GM23248 (cell line): ENCODE results near the gene CDH13. TPM values are rescaled to one million over a fixed set of nuclear protein-coding genes. Genes with fewer than 3 reads are reported as not detected.

Experiments used
- DNase-seq: peaks from one replicate; pipeline ENCODE4 v3.0.0-alpha.2; 2015
- H2AFZ ChIP-seq: fragments of 200-600 bp; sonication (generic); 2 replicates; pipeline ENCODE4 v1.6.1; 2016; ENCODE audit warnings: antibody characterized with exemption
- H3F3A ChIP-seq: fragments of 200-600 bp; sonication (generic); 2 replicates; pipeline ENCODE4 v1.6.1; 2016; ENCODE audit warnings: mild to moderate bottlenecking, antibody characterized with exemption, mixed run types; ENCODE audit not compliant: insufficient read depth
- H3K27ac ChIP-seq: fragments of 200-600 bp; sonication (generic); 2 replicates; pipeline ENCODE4 v1.5.1; 2016; ENCODE audit warnings: mild to moderate bottlenecking
- H3K27me3 ChIP-seq: fragments of 200-600 bp; sonication (generic); replicated peaks from 2 replicates; pipeline ENCODE4 v1.6.1; 2016; ENCODE audit warnings: mild to moderate bottlenecking; ENCODE audit not compliant: insufficient read depth
- H3K36me3 ChIP-seq: fragments of 200-600 bp; sonication (generic); 2 replicates; pipeline ENCODE4 v1.6.1; 2016; ENCODE audit warnings: low read depth, mild to moderate bottlenecking
- H3K4me1 ChIP-seq: fragments of 200-600 bp; sonication (generic); 2 replicates; pipeline ENCODE4 v1.6.1; 2016; ENCODE audit warnings: mild to moderate bottlenecking; ENCODE audit not compliant: insufficient read depth
- H3K4me2 ChIP-seq: fragments of 200-600 bp; sonication (generic); one replicate; pipeline ENCODE4 v1.6.1; 2016; ENCODE audit warnings: mild to moderate bottlenecking; ENCODE audit not compliant: unreplicated experiment
- H3K4me3 ChIP-seq: fragments of 200-600 bp; sonication (generic); 2 replicates; pipeline ENCODE4 v1.5.1; 2016; ENCODE audit warnings: mild to moderate bottlenecking
- H3K79me2 ChIP-seq: fragments of 200-600 bp; sonication (generic); 2 replicates; pipeline ENCODE4 v1.6.1; 2016; ENCODE audit warnings: mild to moderate bottlenecking; ENCODE audit not compliant: insufficient read depth
- H3K9ac ChIP-seq: fragments of 200-600 bp; sonication (generic); 2 replicates; pipeline ENCODE4 v1.6.1; 2016; ENCODE audit warnings: mild to moderate bottlenecking
- H3K9me2 ChIP-seq: fragments of 200-600 bp; sonication (generic); 2 replicates; pipeline ENCODE4 v1.6.1; 2016; ENCODE audit warnings: mixed run types, mild to moderate bottlenecking, moderate library complexity; ENCODE audit not compliant: insufficient read depth
- H3K9me3 ChIP-seq: fragments of 200-600 bp; sonication (generic); one replicate; pipeline ENCODE4 v1.6.1; 2017; ENCODE audit warnings: low read depth
- H4K20me1 ChIP-seq: fragments of 200-600 bp; sonication (generic); 2 replicates; pipeline ENCODE4 v1.6.0; 2016; ENCODE audit not compliant: insufficient read depth
- EZH2 ChIP-seq: fragments of 200-600 bp; sonication (generic); IDR thresholded peaks from 2 replicates; pipeline ENCODE4 v1.6.1; 2018; ENCODE audit warnings: antibody characterized with exemption, mild to moderate bottlenecking; ENCODE audit not compliant: insufficient read depth, poor library complexity, severe bottlenecking
- EZH2phosphoT487 ChIP-seq: fragments of 200-600 bp; sonication (generic); IDR thresholded peaks from 2 replicates; pipeline ENCODE4 v1.6.1; 2018; ENCODE audit warnings: antibody characterized with exemption, moderate library complexity, mild to moderate bottlenecking, low read depth; ENCODE audit not compliant: insufficient read depth
- WGBS, 2 experiments: methylation state at CpG; one replicate each; pipeline ENCODE4 v1.1.6; 2015 to 2017; ENCODE audit warnings: low lambda C conversion rate in 2 of 2, low coverage in 1 of 2; ENCODE audit errors: missing lambda C conversion rate in 2 of 2; 5-methylcytosine and 5-hydroxymethylcytosine counted together
- in situ Hi-C: fragments of 300-500 bp; cut with MboI; formaldehyde crosslinking; loops from 2 replicates; pipeline ENCODE4 v1.15.0; 2020
- polyA plus RNA-seq: library from polyadenylated mRNA; unstranded; fragments of >200 nt; fragmentation: Nextera tagmentation; extraction: Ambion mirVana; gene quantifications from 2 replicates; pipeline ENCODE4 v1.2.1, GENCODE V29; 2016
- total RNA-seq: library from RNA; depleted of rRNA; stranded (reverse); fragments of >200 nt; shearing (Covaris generic); gene quantifications from 2 replicates; pipeline ENCODE4 v1.2.3, GENCODE V29; 2014

CDH13 gene
- total and polyA plus RNA-seq, 2 experiments from 2014 or later = 51.0 to 52.8 TPM

GRCh38 chr16:83402160-83402814, 775.5 kb downstream of the CDH13 start:
- Histone ChIP-seq H3K4me2 (no peak overlapping the region), H2AFZ (no peak overlapping the region), H3K9me3 (no peaks in the 10 kb centered on the region), H3K27ac (peak overlapping the region; percentile 65), H3K9ac (no peak overlapping the region), H3K9me2 (no peaks in the 10 kb centered on the region), H3K79me2 (no peaks in the 10 kb centered on the region), H3F3A (peaks cover 32% of the 10 kb centered on the region), H3K27me3 (no peaks in the 10 kb centered on the region), H4K20me1 (no peaks in the 10 kb centered on the region), H3K36me3 (no peaks in the 10 kb centered on the region), H3K4me1 (peaks cover 31% of the 10 kb centered on the region), H3K4me3 (no peak overlapping the region)
- peak; percentile 58 for DNase-seq
- no peak for TF ChIP-seq EZH2phosphoT487
- TF ChIP-seq EZH2 = no peak
- in situ Hi-C loops = no loop called here
- 56 to 61% methylated on average over 6 of the region's 6 CpGs for WGBS, 2 experiments

DNA sequence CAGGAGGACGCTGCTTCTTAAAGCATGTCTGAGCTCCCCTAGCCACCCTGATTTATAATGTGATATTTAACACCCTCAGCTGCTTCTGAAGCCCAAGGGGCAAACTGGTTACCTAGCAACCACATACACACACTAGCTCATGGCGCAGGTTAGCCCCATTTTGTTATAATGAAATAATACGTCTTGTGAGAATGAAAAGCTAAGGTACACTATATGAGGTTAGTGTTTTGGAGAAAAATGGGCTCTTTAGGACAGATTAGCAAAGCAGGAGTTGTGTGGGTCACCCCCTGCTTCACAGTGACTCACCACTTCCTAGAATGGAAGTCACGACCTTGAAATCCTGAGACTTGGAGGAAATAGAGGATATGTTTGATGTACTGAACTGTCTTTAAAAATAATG, 776.2 kb downstream of the CDH13 start:
- Histone ChIP-seq H3K27me3 (no peaks in the 10 kb centered on the region), H3K4me2 (peak overlapping the region; percentile 63), H3K79me2 (no peaks in the 10 kb centered on the region), H3K4me1 (peaks cover 31% of the 10 kb centered on the region), H3F3A (peaks cover 32% of the 10 kb centered on the region), H3K36me3 (no peaks in the 10 kb centered on the region), H3K27ac (peak overlapping the region; percentile 65), H3K9me3 (no peaks in the 10 kb centered on the region), H2AFZ (0 out of 2 replicates have a peak overlapping the region, but pooled peaks have one; percentile 1), H3K9me2 (no peaks in the 10 kb centered on the region), H4K20me1 (no peaks in the 10 kb centered on the region), H3K9ac (0 out of 2 replicates have a peak overlapping the region, but pooled peaks have one; percentile 17), H3K4me3 (no peak overlapping the region)
- WGBS, 2 experiments = 27 to 28% methylated on average over 4 of the region's 4 CpGs
- in situ Hi-C loops = no loop called here
- DNase-seq = peak; percentile 73
- TF ChIP-seq EZH2phosphoT487 (no peak), EZH2 (no peak)

GRCh38 chr16:83403761-83404160, 777.0 kb downstream of the CDH13 start:
- Histone ChIP-seq H4K20me1 (no peaks in the 10 kb centered on the region), H3K9me3 (no peaks in the 10 kb centered on the region), H3K27me3 (no peaks in the 10 kb centered on the region), H3K9ac (peak overlapping the region; percentile 30; the same call in 1 of the 2 replicates), H3K4me1 (peaks cover 31% of the 10 kb centered on the region), H3K4me3 (peak overlapping the region; percentile 27), H3K36me3 (no peaks in the 10 kb centered on the region), H3K27ac (peak overlapping the region; percentile 65), H2AFZ (no peak overlapping the region), H3K9me2 (no peaks in the 10 kb centered on the region), H3F3A (peaks cover 32% of the 10 kb centered on the region), H3K79me2 (no peaks in the 10 kb centered on the region), H3K4me2 (peak overlapping the region; percentile 63)
- peak; percentile 90 for DNase-seq
- TF ChIP-seq EZH2phosphoT487 = no peak
- in situ Hi-C loops = no loop called here
- 0 to 2% methylated on average over 2 of the region's 2 CpGs for WGBS, 2 experiments

GRCh38 chr16:83404261-83404660, 777.5 kb downstream of the CDH13 start:
- in situ Hi-C loops = no loop called here
- H3K27ac ChIP-seq = peak overlapping the region; percentile 56
- 24 to 25% methylated on average over 3 of the region's 3 CpGs for WGBS, 2 experiments

DNA sequence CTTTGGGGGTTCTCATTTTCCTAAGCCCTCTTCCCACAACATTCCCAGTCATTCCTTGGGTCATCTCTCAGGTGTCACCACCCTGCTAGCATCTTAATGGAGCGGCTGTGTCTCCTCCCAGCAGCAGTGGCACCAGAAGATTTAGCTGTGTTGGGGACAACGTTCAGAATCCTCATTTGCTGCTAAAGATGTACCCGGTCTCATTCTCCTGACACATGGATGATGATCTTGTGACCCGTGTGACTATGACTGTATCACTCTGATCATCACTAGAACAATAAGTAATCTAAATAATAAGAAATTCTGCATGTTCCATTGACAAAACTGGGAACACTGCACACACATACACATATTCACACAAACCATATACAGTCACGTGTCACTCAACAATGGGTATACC, 781.2 kb downstream of the CDH13 start:
- 80 to 83% methylated on average over 5 of the region's 5 CpGs for WGBS, 2 experiments
- in situ Hi-C loops = no loop called here
- H3F3A ChIP-seq = peaks cover 23% of the 10 kb centered on the region
- no peak overlapping the region for H2AFZ ChIP-seq
- H3K79me2 ChIP-seq = no peaks in the 10 kb centered on the region
- no peaks in the 10 kb centered on the region for H3K36me3 ChIP-seq
- H3K4me3 ChIP-seq = no peak overlapping the region
- no peak for DNase-seq
- no peaks in the 10 kb centered on the region for H3K9me3 ChIP-seq
- no peak overlapping the region for H3K9ac ChIP-seq
- H3K27me3 ChIP-seq = no peaks in the 10 kb centered on the region
- no peaks in the 10 kb centered on the region for H4K20me1 ChIP-seq
- TF ChIP-seq EZH2phosphoT487 (no peak), EZH2 (no peak)
- peaks cover 24% of the 10 kb centered on the region for H3K4me1 ChIP-seq
- no peak overlapping the region for H3K4me2 ChIP-seq
- H3K9me2 ChIP-seq = no peaks in the 10 kb centered on the region
- no peak overlapping the region for H3K27ac ChIP-seq

More at GRCh38 chr16:83404261-83404660, 777.5 kb downstream of the CDH13 start:
- no peaks in the 10 kb centered on the region for H3K79me2 ChIP-seq
- no peaks in the 10 kb centered on the region for H3K27me3 ChIP-seq
- peak overlapping the region; percentile 63 for H3K4me2 ChIP-seq
- H3F3A ChIP-seq = peaks cover 32% of the 10 kb centered on the region
- peak overlapping the region; percentile 27 for H3K4me3 ChIP-seq
- H3K36me3 ChIP-seq = no peaks in the 10 kb centered on the region
- no peak for DNase-seq
- no peak for TF ChIP-seq EZH2phosphoT487
- TF ChIP-seq EZH2 = no peak
- no peaks in the 10 kb centered on the region for H3K9me3 ChIP-seq
- no peak overlapping the region for H2AFZ ChIP-seq
- peak overlapping the region; percentile 30; the same call in 1 of the 2 replicates for H3K9ac ChIP-seq
- no peaks in the 10 kb centered on the region for H4K20me1 ChIP-seq
- H3K4me1 ChIP-seq = peaks cover 31% of the 10 kb centered on the region
- no peaks in the 10 kb centered on the region for H3K9me2 ChIP-seq
